Activated naive CD4-positive, alpha-beta T cell (primary cell): ENCODE data around the gene IL21.
"Not testable (repeated sequence)": the region's sequence is repeated elsewhere in the genome, so short reads cannot be mapped to it uniquely, and the experiment has no call there.

Experiments
- DNase-seq, 4 experiments: peaks; one replicate each; lab custom pipeline; 2025; lab: John Stamatoyannopoulos, UW

The IL21 gene

GRCh38 chr4:122577808-122578781, 42.8 kb downstream of the IL21 start:
- DNase-seq = peak in 3 of 4 experiments; percentile 4 to 39 (median 31)

GRCh38 chr4:122577189-122577553, 43.7 kb downstream of the IL21 start:
- no peak for DNase-seq

- DNase-seq = no peak
Measured at GRCh38 chr4:122576261-122577188, 44.3 kb downstream of the IL21 start.

- not testable (repeated sequence) for DNase-seq
Measured at GRCh38 chr4:122574347-122574746, 46.5 kb downstream of the IL21 start.

GRCh38 chr4:122562449-122562848, 58.4 kb downstream of the IL21 start:
- no peak for DNase-seq
